BJ (cell line): ENCODE results near the gene ATP13A3. TPM values are rescaled to one million over a fixed set of nuclear protein-coding genes. Genes with fewer than 3 reads are reported as not detected.
"Not testable (repeated sequence)": the region's sequence is repeated elsewhere in the genome, so short reads cannot be mapped to it uniquely, and the experiment has no call there.

ENCODE experiments used
- CTCF ChIA-PET: fragments of 350-600 bp; formaldehyde crosslinking; extraction: SDS; loops from one replicate; lab custom pipeline; 2021; ENCODE audit warnings: antibody characterized with exemption, inconsistent platforms; lab: Yijun Ruan, JAX
- POLR2A ChIA-PET: fragments of 300-600 bp; sonication (Branson Sonifier 250); formaldehyde crosslinking; extraction: SDS; loops from one replicate; lab custom pipeline; 2021; ENCODE audit warnings: antibody characterized with exemption; lab: Charles Lee
- DNase-seq: peaks from one replicate; pipeline ENCODE4 v3.0.0-alpha.2; 2011; ENCODE audit warnings: low read depth
- H3K27me3 ChIP-seq: 2 replicates; pipeline ENCODE4 v1.6.0; 2011; ENCODE audit warnings: low read length; ENCODE audit not compliant: control insufficient read depth, insufficient read depth
- H3K36me3 ChIP-seq: 2 replicates; pipeline ENCODE4 v1.5.1; 2011; ENCODE audit warnings: low read length; ENCODE audit not compliant: control insufficient read depth, insufficient read depth
- H3K4me3 ChIP-seq: 2 replicates; pipeline ENCODE4 v1.5.1; 2011; ENCODE audit warnings: low read depth, mild to moderate bottlenecking, control low read depth, low read length
- CTCF ChIP-seq: IDR thresholded peaks from 2 replicates; pipeline ENCODE4 v1.5.1; 2011; ENCODE audit warnings: low read depth, mild to moderate bottlenecking, control low read depth, inconsistent platforms, low read length, moderate library complexity; ENCODE audit not compliant: insufficient read depth
- polyA minus RNA-seq: library from RNA; depleted of rRNA, polyadenylated mRNA; stranded (reverse); fragments of >200 nt; gene quantifications from 2 replicates; pipeline ENCODE4 v1.2.3, GENCODE V29; 2011; rRNA and poly(A)+ RNA removed
- polyA plus RNA-seq: library from polyadenylated mRNA; depleted of rRNA; stranded (reverse); fragments of >200 nt; gene quantifications from 2 replicates; pipeline ENCODE4 v1.2.3, GENCODE V29; 2011; rRNA removed

Gene ATP13A3
- polyA plus RNA-seq (47.1 and 96.3 TPM in 2 replicates), polyA minus RNA-seq (68.2 and 83.7 TPM in 2 replicates)

- Histone ChIP-seq H3K27me3 (no peaks in the 10 kb centered on the region), H3K36me3 (no peaks in the 10 kb centered on the region), H3K4me3 (peak within 1 kb of the TSS; percentile 61)
- POLR2A ChIA-PET, result no interaction called here
- CTCF ChIA-PET, result interaction anchor here (1.0 to 1.4 kb wide), 2 partner anchors 14 to 109 kb away, joined by 3 to 6 read pairs; no protein-coding TSS in a partner anchor
- TF ChIP-seq CTCF, result no peak
- DNase-seq, result no peak
Measured at GRCh38 chr3:194486540-194487288, at the start of gene ATP13A3. ATP13A3 (minus strand) TSS chr3:194487002; CDS start chr3:194462190, 24,812 bp downstream.

GRCh38 chr3:194535199-194535598 lies 48.4 kb upstream of the ATP13A3 start:
- H3K36me3 ChIP-seq, DNase-seq, H3K27me3 ChIP-seq, H3K4me3 ChIP-seq, POLR2A ChIA-PET: not testable (repeated sequence)
- CTCF ChIA-PET, result interaction anchor here (2.8 kb wide), 1 partner anchor 14 kb away, joined by 8 read pairs; no protein-coding TSS in a partner anchor

- no peak for TF ChIP-seq CTCF
- Histone ChIP-seq H3K4me3 (no peak overlapping the region), H3K36me3 (no peaks in the 10 kb centered on the region), H3K27me3 (no peaks in the 10 kb centered on the region)
- no peak for DNase-seq
- ChIA-PET CTCF (no interaction called here), POLR2A (no interaction called here)
Measured at GRCh38 chr3:194534243-194534642, 47.4 kb upstream of the ATP13A3 start.

- no peak for TF ChIP-seq CTCF
- Histone ChIP-seq H3K36me3 (no peaks in the 10 kb centered on the region), H3K27me3 (no peaks in the 10 kb centered on the region), H3K4me3 (no peak overlapping the region)
- ChIA-PET CTCF (no interaction called here), POLR2A (no interaction called here)
- DNase-seq, result peak; percentile 66
Measured at GRCh38 chr3:194532591-194532990, 45.8 kb upstream of the ATP13A3 start.

- H3K4me3 ChIP-seq, result no peak overlapping the region
- CTCF ChIA-PET, result no interaction called here
- no peaks in the 10 kb centered on the region for H3K27me3 ChIP-seq
- POLR2A ChIA-PET, result interaction anchor here (0.7 kb wide), 1 partner anchor 37 kb away, joined by 3 read pairs; no protein-coding TSS in a partner anchor
- H3K36me3 ChIP-seq, result no peaks in the 10 kb centered on the region
- no peak for TF ChIP-seq CTCF
- no peak for DNase-seq
Measured at GRCh38 chr3:194527726-194528125, 40.9 kb upstream of the ATP13A3 start.
